Limb (tissue), 2 donors: ENCODE measurements around the gene EIF4E3.

Source experiments
- DNase-seq, 2 donors: peaks; one replicate each; pipeline ENCODE4 v3.0.0-alpha.2; 2016; ENCODE audit errors: extremely low spot score in 2 of 2

The EIF4E3 gene

GRCh38 chr3:71725271-71725991 lies at the start of gene EIF4E3:
TSS of gene EIF4E3 (minus strand) at chr3:71725402. CDS start at chr3:71725367, 35 bp downstream.
- no peak for DNase-seq

GRCh38 chr3:71771884-71772283 lies 46.7 kb upstream of the EIF4E3 start:
- no peak for DNase-seq

DNA sequence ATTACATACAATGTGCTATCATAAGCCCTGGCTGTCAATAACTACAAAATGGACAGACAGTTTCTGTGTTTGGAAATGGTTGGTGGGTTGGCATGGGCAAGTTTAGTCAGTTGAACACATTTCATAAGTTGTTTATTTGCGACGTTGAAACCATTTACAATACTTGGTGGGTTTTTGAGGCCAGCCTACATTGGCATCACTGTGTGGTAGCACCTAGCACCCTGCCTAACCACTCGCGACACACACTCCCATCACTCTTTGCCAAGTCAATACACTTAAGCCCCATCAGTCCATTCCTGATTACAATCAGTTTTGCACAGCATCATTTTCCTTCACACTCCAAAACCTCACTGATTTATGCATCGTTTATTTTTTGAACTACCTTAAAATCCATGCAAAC lies 45.9 kb upstream of the EIF4E3 start:
- DNase-seq, result no peak

DNA sequence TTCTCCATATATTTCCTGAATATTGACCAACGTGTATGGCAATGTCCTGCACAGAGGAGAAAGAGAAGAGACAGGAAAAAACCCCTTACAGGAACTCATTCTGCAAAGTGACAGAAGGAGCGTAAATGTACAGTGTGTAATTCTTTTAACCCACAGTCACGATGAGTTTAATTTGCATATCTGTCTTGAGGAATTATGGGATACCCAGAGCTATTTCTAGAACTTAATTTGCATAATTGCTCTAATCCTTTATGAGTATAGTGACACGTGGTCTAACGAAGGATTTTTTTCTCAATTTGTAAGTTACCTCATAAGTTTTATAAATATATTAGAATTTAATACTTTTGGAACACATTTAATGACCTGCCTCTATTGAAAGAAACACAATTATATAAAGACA lies 38.2 kb upstream of the EIF4E3 start:
- no peak for DNase-seq

GRCh38 chr3:71760140-71760539 lies 34.9 kb upstream of the EIF4E3 start:
- no peak for DNase-seq

DNA sequence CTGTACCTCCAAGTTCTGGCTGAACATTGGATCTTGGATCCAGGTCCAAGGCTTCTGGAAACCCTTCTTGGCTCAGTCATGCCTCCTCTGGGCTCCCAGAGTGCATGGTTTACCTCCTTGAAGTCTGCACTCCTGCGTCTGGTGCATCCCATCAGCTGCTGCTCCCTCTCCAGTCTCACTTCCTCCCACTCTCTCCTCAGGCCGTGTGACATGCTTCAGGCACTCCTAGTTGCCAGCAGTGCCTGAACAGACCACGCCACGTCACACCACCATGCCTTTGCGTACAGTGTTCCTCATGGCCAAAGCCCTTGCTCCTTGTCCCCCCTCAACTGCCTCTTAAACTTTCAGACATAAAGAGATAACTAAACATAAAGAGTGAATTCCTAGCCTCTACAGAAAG lies 34.2 kb upstream of the EIF4E3 start:
- DNase-seq, result no peak

DNA sequence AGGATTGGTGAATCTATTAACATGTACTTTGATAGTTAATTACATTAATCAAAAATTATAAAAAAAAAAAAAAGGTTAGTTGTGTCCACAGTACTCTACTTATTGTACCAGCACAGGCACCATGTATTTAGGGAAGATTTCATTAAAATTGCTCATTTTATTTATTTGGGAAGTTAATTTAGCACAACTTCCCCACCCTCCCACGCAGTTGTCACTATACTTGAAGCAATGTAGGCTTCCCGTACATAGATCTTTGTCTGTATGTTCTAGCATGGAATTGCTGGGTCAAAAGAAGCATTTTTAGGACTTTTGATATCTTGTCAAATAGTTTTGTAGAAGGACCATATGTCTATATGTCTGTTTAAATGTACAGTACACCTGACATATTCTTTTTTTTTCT lies 32.9 kb upstream of the EIF4E3 start:
- DNase-seq, result no peak

DNA sequence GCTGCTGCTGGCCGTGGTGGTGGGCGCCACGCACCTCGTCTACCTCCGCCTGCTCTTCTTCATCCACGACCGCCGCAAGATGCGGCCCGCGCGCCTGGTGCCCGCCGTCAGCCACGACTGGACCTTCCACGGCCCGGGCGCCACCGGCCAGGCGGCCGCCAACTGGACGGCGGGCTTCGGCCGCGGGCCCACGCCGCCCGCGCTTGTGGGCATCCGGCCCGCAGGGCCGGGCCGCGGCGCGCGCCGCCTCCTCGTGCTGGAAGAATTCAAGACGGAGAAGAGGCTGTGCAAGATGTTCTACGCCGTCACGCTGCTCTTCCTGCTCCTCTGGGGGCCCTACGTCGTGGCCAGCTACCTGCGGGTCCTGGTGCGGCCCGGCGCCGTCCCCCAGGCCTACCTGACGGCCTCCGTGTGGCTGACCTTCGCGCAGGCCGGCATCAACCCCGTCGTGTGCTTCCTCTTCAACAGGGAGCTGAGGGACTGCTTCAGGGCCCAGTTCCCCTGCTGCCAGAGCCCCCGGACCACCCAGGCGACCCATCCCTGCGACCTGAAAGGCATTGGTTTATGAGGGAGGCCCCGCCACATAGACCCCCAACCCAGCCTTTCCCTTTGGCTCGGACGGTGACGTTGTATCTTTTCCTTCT lies 29.5 kb upstream of the EIF4E3 start:
- no peak for DNase-seq

DNA sequence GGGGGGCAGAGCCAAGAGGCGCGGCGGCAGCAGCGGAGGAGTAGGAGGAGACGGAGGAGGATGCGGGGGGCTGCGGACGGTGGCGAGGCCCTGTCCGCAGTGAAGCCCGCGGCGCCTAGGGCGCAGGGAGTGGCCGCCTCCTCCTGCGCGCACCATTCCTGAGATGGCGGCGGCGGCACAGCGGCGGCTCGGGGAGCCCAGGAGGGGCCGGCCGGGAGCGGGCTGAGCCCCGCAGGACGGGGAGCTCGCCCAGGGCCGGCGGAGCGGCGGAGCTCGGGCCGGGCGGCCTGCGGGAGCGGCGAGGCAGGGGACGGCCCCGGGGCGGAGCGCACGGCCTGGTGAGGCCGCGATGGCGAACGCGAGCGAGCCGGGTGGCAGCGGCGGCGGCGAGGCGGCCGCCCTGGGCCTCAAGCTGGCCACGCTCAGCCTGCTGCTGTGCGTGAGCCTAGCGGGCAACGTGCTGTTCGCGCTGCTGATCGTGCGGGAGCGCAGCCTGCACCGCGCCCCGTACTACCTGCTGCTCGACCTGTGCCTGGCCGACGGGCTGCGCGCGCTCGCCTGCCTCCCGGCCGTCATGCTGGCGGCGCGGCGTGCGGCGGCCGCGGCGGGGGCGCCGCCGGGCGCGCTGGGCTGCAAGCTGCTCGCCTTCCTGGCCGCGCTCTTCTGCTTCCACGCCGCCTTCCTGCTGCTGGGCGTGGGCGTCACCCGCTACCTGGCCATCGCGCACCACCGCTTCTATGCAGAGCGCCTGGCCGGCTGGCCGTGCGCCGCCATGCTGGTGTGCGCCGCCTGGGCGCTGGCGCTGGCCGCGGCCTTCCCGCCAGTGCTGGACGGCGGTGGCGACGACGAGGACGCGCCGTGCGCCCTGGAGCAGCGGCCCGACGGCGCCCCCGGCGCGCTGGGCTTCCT lies 28.8 kb upstream of the EIF4E3 start, which contains the start of gene GPR27:
Gene GPR27, plus strand, starts transcription at position 155 of the 909 bp plus-strand sequence. Its CDS starts 195 bp downstream, at position 350.
- DNase-seq, result peak in 1 of 2 donors; percentile 75

DNA sequence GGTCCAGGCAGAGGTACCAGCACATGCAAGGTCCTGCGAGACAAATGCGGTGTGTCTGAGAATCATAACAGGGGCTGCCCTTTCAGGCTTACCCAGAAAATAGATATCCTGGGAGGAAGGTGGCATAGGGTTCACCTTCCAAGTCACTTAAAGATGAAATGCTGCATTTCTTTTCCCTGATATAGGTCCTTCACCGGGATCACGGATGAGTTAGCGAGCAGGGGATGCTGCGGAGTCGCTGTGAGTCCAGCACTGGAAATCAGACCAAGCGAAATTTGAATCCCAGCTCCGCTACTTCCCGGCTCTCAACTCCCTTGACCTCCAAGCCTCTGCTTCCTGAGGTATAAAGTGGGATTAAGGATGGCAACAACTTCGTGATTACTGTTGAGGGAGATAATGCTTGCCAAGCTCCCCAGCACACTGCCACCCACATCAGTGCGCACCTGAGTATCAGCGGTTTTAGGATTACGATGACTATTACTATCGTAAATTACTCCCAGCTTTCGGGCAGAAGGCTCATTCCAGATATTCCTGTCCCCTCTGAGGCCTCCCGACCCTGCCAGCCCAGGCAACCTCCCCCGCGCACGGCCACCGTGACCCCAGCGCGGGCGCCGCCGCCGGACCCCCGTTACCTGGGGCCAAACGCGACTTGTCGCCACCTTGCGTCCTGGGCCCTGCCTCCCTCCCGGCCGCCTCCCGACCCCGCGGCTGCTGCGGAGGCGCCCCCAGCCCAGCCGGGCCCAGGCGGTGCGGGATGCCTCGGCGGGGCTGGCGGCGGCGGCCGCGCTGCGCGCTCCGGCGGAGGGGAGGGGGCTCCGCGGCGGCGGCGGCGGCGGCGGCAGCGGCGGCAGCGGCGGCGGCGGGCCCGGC lies 27.9 kb upstream of the EIF4E3 start:
- DNase-seq, result no peak

GRCh38 chr3:71751602-71752001 lies 26.4 kb upstream of the EIF4E3 start:
- no peak for DNase-seq

- no peak for DNase-seq
These were observed 19.5 kb upstream of the EIF4E3 start for GRCh38 chr3:71744738-71745137.

DNA sequence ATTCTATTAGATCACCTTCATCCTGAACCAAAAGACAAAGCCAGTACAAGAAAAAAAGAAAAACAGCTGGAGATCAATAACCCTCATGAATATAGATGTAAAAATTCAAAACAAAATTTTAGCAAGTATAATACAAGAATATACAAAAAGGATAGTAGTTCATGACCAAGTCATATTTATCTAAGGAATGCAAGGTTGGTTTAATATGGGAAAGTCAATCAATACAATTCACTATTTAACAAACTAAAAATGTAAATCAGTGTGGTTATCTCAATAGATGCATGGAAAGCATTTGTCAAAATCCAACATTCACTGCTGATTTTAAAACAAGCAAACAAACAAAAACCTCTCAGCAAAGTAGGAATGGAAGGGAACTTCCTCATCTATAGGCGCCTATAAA lies 17.4 kb upstream of the EIF4E3 start:
- DNase-seq, result no peak

GRCh38 chr3:71734881-71735280 lies 9.7 kb upstream of the EIF4E3 start:
- DNase-seq, result no peak

- no peak for DNase-seq
These were observed 8.1 kb upstream of the EIF4E3 start for GRCh38 chr3:71733319-71733718.

GRCh38 chr3:71732637-71733036 lies 7.4 kb upstream of the EIF4E3 start:
- no peak for DNase-seq

DNA sequence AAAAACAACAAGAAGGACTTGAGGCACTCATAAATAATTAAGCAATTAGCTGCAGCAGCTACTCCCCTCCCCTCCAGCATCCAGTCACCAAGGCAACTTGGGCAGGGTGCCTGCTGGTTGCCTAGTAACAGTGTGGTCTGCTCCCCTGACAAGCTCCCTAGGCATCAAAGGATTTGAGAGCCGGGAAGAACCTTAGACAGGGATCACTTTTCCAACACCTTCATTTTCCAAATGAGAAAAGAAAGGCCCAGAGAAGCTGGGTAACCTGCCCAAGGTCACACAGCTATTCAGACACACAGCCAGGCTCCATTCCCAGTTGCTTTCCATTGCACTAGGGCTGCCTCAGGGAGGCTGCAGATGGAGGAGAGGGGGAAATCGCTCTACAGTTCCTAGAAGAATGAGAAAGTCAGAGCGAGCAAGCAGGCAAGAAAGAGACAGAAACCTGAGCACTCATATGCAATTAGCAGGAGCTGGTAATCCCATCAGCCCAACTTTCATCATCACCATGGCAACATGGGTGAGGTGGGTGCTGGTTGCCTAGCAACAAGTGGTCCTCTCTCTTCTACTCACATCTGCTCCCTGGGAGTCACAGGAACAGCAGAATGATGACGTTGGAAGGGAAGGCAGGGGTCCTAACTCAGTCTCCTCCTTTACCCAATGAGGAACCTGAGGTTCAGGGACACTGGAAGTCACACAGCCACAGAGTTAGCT lies 3.6 kb upstream of the EIF4E3 start:
- peak in 1 of 2 donors; percentile 61 for DNase-seq

GRCh38 chr3:71726146-71726545 lies 944 bp upstream of the EIF4E3 start:
- no peak for DNase-seq

DNA sequence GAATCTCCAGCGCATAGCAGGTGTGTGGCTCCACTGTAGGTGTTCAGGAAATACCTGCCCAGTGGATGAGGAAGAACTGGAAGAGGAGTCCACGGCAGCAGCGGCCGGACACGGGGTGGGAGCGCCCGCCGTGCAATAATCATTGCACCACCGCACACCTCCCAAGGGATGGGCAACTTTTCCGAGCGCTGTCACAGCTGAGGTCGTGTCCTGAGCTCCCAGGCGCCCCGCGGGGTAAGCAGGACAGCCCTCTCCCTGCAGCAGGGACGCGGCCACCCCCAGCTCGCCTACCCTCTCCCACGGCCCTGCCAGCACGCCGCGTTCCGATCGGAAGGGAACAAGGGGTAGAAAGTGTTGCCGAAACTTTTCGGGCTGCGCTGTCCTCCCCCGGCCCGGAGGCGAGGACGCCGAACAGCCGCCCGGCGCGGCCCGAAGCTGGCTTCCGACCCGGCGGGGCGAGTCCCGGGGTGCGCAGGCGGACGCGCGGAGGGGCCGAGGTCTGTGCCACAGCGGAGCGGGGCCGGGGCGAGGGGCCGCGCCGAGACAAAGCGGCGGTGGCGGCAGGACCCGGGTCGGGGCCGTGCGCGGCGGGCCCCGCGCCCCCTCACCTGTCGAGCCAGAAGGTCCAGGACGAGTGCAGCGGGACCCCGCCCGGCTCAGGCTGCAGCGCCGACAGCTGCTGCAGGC lies 475 bp downstream of the EIF4E3 start:
- DNase-seq, result peak in 1 of 2 donors; percentile 71

GRCh38 chr3:71724171-71724453 lies 1.1 kb downstream of the EIF4E3 start:
- no peak for DNase-seq
